Endothelial cell of umbilical vein (primary cell): ENCODE measurements around the gene CD58.

Experiments used
- CTCF ChIP-seq, 2 donors: IDR thresholded peaks; 1 replicate in 1 of 2; 2 replicates in 1 of 2; pipeline ENCODE4 v1.5.1; 2011; ENCODE audit warnings: low read length in 2 of 2, mild to moderate bottlenecking in 2 of 2, moderate library complexity in 2 of 2, control low read depth in 1 of 2, inconsistent platforms in 1 of 2, low read depth in 1 of 2; ENCODE audit not compliant: insufficient read depth in 1 of 2; ENCODE audit errors: extremely low read depth in 1 of 2
- MAX ChIP-seq: IDR thresholded peaks from 2 replicates; pipeline ENCODE4 v1.6.1; 2011; ENCODE audit not compliant: insufficient read depth, insufficient read length

GRCh38 chr1:116485976-116486375, 84.8 kb downstream of the CD58 start:
- TF ChIP-seq CTCF (IDR thresholded peaks at IDR 0.05; ENCODE audit: extremely low read depth in 1 of 2, insufficient read depth in 1 of 2, low read depth in 1 of 2, low read length in 2 of 2) = no peak
- no peak for TF ChIP-seq MAX
